Measurements from ENCODE around the gene HSD17B14.
"Not testable (repeated sequence)": the region's sequence is repeated elsewhere in the genome, so short reads cannot be mapped to it uniquely, and the experiment has no call there.

Gene HSD17B14

DNA sequence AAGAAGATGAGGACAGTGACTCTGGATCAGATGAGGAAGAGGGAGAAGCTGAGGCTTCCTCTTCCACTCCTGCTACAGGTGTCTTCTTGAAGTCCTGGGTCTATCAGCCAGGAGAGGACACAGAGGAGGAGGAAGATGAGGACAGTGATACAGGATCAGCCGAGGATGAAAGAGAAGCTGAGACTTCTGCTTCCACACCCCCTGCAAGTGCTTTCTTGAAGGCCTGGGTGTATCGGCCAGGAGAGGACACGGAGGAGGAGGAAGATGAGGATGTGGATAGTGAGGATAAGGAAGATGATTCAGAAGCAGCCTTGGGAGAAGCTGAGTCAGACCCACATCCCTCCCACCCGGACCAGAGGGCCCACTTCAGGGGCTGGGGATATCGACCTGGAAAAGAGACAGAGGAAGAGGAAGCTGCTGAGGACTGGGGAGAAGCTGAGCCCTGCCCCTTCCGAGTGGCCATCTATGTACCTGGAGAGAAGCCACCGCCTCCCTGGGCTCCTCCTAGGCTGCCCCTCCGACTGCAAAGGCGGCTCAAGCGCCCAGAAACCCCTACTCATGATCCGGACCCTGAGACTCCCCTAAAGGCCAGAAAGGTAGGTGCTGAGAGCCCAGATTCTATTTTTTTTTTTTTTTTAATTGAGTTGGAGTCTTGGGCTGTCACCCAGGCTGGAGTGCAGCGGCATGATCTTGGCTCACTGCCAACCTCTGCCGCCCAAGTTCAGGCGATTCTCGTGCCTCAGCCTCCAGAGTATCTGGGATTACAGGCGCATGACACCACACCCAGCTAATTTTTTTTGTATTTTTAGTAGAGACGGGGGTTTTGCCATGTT is 38.2 kb upstream of the HSD17B14 start:
- Histone ChIP-seq H3K36me3 (peaks cover 42 to 61% (median 53%) of the 10 kb centered on the region in 11 experiments), H3K9ac (peak overlapping the region; percentile 96 to 100 (median 99)), H3K27me3 (no peaks in the 10 kb centered on the region), H3K4me2 (peak overlapping the region; percentile 89 to 100 (median 98)), H3K27ac (peak overlapping the region; percentile 96 to 100 (median 98)), H3K9me3 (replicated peaks in 1 of 11) (peaks cover 0 to 13% (median 0%) of the 10 kb centered on the region in 11 experiments; a peak in 4 of 22 replicates), H4K20me1 (peaks cover 26 to 66% (median 38%) of the 10 kb centered on the region in 11 experiments), H3K4me3 (peak overlapping the region; percentile 88 to 99 (median 91)), H3K4me1 (peaks cover 41 to 68% (median 58%) of the 10 kb centered on the region in 10 experiments)
- TF ChIP-seq Cebpa-rat (IDR thresholded peaks at IDR 0.05) = no peak

GRCh38 chr19:48873476-48874302 is 37.4 kb upstream of the HSD17B14 start:
- Histone ChIP-seq H3K27ac (peak overlapping the region; percentile 96 to 100 (median 98)), H3K4me2 (peak overlapping the region; percentile 89 to 100 (median 98)), H3K36me3 (peaks cover 34 to 53% (median 45%) of the 10 kb centered on the region in 11 experiments; a peak in 21 of 22 replicates), H3K4me1 (peaks cover 40 to 68% (median 64%) of the 10 kb centered on the region in 10 experiments), H3K4me3 (peak overlapping the region; percentile 88 to 99 (median 91)), H3K27me3 (no peaks in the 10 kb centered on the region), H4K20me1 (peaks cover 26 to 58% (median 38%) of the 10 kb centered on the region in 11 experiments), H3K9me3 (replicated peaks in 1 of 11) (peaks cover 0 to 13% (median 0%) of the 10 kb centered on the region in 11 experiments; a peak in 4 of 22 replicates), H3K9ac (peak overlapping the region; percentile 96 to 100 (median 99))
- no peak for TF ChIP-seq Cebpa-rat (IDR thresholded peaks at IDR 0.05)

DNA sequence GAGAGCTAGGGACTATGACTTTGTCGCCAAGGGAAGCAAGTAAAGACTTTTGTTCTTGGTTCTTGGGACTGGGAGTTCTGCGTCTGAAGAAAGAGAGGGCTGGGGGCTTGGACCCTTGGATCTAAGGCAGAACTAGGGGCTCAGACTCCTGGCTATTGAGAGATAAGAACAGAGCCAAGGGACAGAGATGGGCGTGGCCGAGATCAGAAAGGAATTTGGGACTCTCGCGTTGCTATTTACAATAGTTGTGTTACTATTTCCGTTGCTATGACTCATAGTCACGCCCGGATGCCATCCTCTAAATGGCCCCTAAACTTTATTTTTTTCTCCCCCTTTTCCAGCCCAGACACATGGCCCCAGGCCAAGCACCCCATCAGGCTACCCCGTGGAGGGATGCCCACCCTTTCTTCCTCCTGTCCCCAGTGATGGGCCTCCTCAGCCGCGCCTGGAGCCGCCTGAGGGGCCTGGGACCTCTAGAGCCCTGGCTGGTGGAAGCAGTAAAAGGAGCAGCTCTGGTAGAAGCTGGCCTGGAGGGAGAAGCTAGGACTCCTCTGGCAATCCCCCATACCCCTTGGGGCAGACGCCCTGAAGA is 36.7 kb upstream of the HSD17B14 start:
- H3K9ac ChIP-seq = peak overlapping the region; percentile 96 to 100 (median 99)
- no peaks in the 10 kb centered on the region for H3K27me3 ChIP-seq
- peak overlapping the region; percentile 89 to 100 (median 98) for H3K4me2 ChIP-seq
- peaks cover 0 to 10% (median 0%) of the 10 kb centered on the region in 11 experiments; a peak in 4 of 22 replicates for H3K9me3 ChIP-seq (replicated peaks in 1 of 11)
- H3K4me1 ChIP-seq = peaks cover 40 to 68% (median 64%) of the 10 kb centered on the region in 10 experiments
- TF ChIP-seq Cebpa-rat (IDR thresholded peaks at IDR 0.05) = no peak
- peak overlapping the region; percentile 96 to 100 (median 98) for H3K27ac ChIP-seq
- peak overlapping the region; percentile 88 to 99 (median 91) for H3K4me3 ChIP-seq
- H4K20me1 ChIP-seq = peaks cover 26 to 51% (median 38%) of the 10 kb centered on the region in 11 experiments
- H3K36me3 ChIP-seq = peaks cover 27 to 46% (median 38%) of the 10 kb centered on the region in 11 experiments; a peak in 21 of 22 replicates

DNA sequence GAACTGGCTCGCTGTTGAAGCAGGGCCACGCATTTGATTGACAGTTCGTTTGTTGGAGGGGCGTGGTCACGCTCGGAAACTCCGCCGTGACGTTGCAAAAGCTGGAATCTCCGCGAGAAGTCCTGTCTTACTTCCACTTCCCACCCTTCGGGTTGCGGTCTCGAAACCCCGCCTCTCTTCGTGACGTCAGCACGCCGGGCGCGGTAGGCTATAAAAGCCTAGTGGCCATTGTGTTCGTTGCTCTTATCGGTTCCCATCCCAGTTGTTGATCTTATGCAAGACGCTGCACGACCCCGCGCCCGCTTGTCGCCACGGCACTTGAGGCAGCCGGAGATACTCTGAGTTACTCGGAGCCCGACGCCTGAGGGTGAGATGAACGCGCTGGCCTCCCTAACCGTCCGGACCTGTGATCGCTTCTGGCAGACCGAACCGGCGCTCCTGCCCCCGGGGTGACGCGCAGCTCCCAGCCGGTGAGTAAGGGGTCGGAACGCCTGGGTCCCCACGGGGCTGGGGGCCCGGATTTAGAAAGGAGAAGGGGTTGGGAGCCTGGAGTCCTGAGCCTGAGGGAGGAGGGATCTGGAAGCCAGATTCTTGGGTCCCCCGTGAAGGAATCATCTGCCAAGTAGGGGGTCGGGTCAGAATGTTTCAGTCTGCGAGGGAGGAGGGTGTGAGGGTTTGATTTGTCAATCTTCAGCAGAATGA is 36.0 kb upstream of the HSD17B14 start, which contains the start of gene PPP1R15A:
Gene PPP1R15A, plus strand, starts transcription at position 240 of the 702 bp plus-strand sequence. CDS start 813 bp downstream, outside the sequence.
- Histone ChIP-seq H3K4me1 (peaks cover 40 to 68% (median 64%) of the 10 kb centered on the region in 10 experiments), H3K27ac (peak within 1 kb of the TSS; percentile 96 to 100 (median 98)), H3K27me3 (no peaks in the 10 kb centered on the region), H3K9me3 (replicated peaks in 1 of 11) (peaks cover 0 to 3% (median 0%) of the 10 kb centered on the region in 11 experiments; a peak in 4 of 22 replicates), H3K4me3 (peak within 1 kb of the TSS; percentile 88 to 99 (median 91)), H3K36me3 (peaks cover 22 to 39% (median 31%) of the 10 kb centered on the region in 11 experiments; a peak in 21 of 22 replicates), H4K20me1 (peaks cover 26 to 44% (median 37%) of the 10 kb centered on the region in 11 experiments), H3K4me2 (peak within 1 kb of the TSS; percentile 89 to 100 (median 98)), H3K9ac (peak within 1 kb of the TSS; percentile 96 to 100 (median 99))
- TF ChIP-seq Cebpa-rat (IDR thresholded peaks at IDR 0.05) = 0 out of 22 replicates have a peak, but pooled peaks of 1 of the 11 experiments have one; percentile 11

- Histone ChIP-seq H4K20me1 (peaks cover 26 to 42% (median 36%) of the 10 kb centered on the region in 11 experiments), H3K36me3 (peaks cover 22 to 32% (median 28%) of the 10 kb centered on the region in 11 experiments; a peak in 20 of 22 replicates), H3K27ac (peak overlapping the region in 9 of 11 experiments; percentile 41 to 100 (median 97); a peak in 12 of 22 replicates), H3K4me3 (peak overlapping the region in 3 of 10 experiments; percentile 89 to 91 (median 91); a peak in 3 of 20 replicates), H3K4me1 (peaks cover 40 to 68% (median 64%) of the 10 kb centered on the region in 10 experiments), H3K4me2 (peak overlapping the region in 10 of 11 experiments; percentile 35 to 98 (median 50); a peak in 14 of 22 replicates), H3K9ac (peak overlapping the region in 3 of 11 experiments; percentile 97 to 99 (median 98); a peak in 6 of 22 replicates)
- H3K27me3 ChIP-seq; H3K9me3 ChIP-seq (replicated peaks in 1 of 11): not testable (repeated sequence)
These were observed 35.3 kb upstream of the HSD17B14 start for GRCh38 chr19:48871471-48872181.

DNA sequence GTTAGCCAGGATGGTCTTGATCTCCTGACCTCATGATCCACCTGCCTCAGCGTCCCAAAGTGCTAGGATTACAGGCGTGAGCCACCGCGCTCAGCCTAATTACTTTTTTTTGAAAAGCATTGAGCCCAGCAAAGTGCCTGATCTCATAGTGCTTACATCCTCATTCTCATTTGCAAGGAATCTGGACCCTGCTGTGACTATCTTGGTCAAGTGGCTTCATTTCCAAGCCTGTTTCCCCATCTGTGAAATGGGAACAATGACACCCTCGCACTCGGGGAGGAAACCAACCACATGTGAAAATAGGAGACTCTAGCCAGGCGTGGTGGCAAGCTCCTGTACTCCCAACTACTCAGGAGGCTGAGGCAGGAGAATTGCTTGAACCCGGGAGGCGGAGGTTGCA is 33.8 kb upstream of the HSD17B14 start:
- Histone ChIP-seq H3K9ac (no peak overlapping the region), H3K27ac (no peak overlapping the region), H3K36me3 (peaks cover 16 to 19% (median 16%) of the 10 kb centered on the region in 11 experiments; a peak in 20 of 22 replicates), H3K4me3 (no peak overlapping the region), H3K4me2 (no peak overlapping the region), H3K27me3 (no peaks in the 10 kb centered on the region), H3K9me3 (replicated peaks in 1 of 11) (no peaks in the 10 kb centered on the region), H4K20me1 (peaks cover 20 to 28% (median 21%) of the 10 kb centered on the region in 11 experiments; a peak in 19 of 22 replicates), H3K4me1 (peaks cover 41 to 66% (median 60%) of the 10 kb centered on the region in 10 experiments)
- TF ChIP-seq Cebpa-rat (IDR thresholded peaks at IDR 0.05) = no peak
